Fibroblast of lung (primary cell): ENCODE results near the gene DAB1.

Experiments
- EZH2 ChIP-seq: IDR thresholded peaks from 2 replicates; pipeline ENCODE4 v1.5.1; 2012; ENCODE audit warnings: low read length, control low read depth, mild to moderate bottlenecking; ENCODE audit errors: missing control alignments
- TF ChIP-seq, protein P1 (sequence below), 2 donors: IDR thresholded peaks in 1 of 2; conservative IDR thresholded peaks in 1 of 2; 1 replicate in 1 of 2; 2 replicates in 1 of 2; pipeline ENCODE4 v1.5.1; 2011 to 2012; ENCODE audit warnings: low read length in 2 of 2, control low read depth in 1 of 2, inconsistent platforms in 1 of 2, low read depth in 1 of 2, mild to moderate bottlenecking in 1 of 2

DNA sequence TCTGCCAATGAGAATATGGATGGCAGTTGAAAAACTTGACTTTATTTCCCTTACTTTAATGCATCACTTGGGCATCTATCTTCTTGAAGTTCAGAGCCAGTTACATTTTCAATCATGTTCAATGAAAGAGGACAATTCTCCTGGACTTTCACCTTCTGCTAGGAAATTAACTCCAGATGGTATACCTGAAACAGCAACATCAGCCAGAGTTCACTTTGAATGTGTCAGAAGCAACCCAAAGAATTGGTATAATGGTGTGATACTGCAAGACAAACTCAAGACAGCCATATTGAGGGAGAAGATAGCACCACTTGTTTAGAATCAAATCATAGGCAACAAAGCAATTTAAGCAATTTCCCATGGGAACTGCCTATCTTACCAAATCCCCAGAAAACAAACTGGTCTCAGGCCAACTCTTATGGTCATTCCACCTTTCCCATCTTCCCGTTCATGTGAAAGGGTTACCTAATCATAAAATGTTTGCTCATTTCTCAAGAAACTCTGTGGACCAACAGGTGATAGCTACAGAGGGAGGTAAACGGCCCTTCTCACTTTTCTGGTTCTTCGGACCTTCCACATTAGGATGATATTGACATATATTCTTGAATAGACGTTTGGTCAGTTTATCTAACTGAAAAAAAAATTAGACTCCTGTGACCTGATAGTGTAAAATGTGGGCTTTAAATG lies 428.3 kb downstream of the DAB1 start:
- TF ChIP-seq, protein P1, sequence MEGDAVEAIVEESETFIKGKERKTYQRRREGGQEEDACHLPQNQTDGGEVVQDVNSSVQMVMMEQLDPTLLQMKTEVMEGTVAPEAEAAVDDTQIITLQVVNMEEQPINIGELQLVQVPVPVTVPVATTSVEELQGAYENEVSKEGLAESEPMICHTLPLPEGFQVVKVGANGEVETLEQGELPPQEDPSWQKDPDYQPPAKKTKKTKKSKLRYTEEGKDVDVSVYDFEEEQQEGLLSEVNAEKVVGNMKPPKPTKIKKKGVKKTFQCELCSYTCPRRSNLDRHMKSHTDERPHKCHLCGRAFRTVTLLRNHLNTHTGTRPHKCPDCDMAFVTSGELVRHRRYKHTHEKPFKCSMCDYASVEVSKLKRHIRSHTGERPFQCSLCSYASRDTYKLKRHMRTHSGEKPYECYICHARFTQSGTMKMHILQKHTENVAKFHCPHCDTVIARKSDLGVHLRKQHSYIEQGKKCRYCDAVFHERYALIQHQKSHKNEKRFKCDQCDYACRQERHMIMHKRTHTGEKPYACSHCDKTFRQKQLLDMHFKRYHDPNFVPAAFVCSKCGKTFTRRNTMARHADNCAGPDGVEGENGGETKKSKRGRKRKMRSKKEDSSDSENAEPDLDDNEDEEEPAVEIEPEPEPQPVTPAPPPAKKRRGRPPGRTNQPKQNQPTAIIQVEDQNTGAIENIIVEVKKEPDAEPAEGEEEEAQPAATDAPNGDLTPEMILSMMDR (conservative IDR thresholded peaks at IDR 0.05 in 1 of 2, IDR thresholded peaks at IDR 0.05 in 1 of 2; ENCODE audit: low read depth in 1 of 2, low read length in 2 of 2), result no peak
- no peak for TF ChIP-seq EZH2
